ENCODE results near the gene MYH13.
"Not testable (repeated sequence)": the region's sequence is repeated elsewhere in the genome, so short reads cannot be mapped to it uniquely, and the experiment has no call there.

The MYH13 gene

DNA sequence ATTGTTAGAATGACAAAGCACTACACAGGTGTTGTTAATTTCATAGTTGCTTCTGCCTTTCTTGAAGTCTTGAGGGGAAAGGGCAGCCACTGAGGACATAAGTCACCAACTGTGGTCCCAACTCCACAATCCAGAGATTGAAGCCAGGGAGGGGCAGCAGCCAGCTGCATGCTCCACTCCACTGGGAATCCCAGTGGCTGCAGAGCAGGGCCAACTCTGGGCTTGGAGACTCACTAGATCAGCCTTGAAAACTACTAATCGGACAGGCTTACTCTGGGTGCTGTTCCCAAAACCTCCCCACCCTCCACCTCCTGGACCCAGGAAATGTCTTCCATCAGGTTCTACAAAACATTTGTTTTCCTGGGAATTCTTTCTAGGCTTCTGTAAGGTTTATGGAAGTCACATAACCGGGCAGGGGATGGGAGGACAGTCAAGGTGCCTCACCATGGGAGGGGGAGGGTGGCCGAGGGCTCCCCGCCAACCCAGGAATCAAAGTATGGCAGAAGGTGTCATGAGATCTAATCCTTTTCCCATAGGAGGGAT lies 68.0 kb downstream of the MYH13 start:
- no peak for DNase-seq (ENCODE audit: low spot score)

DNA sequence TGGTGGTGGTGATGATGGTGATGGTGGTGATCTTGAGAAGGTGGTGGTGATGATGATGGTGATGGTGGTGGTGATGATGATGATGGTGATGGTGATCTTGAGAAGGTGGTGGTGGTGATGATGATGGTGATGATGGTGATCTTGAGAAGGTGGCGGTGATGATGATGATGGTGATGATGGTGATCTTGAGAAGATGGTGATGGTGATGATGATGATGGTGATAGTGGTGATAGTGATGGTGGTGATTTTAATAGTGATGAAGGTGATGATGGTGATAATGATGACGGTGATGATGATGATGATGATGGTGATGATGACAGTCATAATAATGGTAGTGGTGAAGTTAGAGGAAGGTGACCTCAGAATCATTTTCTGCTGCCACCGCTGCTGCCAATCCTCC lies 75.1 kb downstream of the MYH13 start:
- DNase-seq (ENCODE audit: low spot score) = no peak

DNA sequence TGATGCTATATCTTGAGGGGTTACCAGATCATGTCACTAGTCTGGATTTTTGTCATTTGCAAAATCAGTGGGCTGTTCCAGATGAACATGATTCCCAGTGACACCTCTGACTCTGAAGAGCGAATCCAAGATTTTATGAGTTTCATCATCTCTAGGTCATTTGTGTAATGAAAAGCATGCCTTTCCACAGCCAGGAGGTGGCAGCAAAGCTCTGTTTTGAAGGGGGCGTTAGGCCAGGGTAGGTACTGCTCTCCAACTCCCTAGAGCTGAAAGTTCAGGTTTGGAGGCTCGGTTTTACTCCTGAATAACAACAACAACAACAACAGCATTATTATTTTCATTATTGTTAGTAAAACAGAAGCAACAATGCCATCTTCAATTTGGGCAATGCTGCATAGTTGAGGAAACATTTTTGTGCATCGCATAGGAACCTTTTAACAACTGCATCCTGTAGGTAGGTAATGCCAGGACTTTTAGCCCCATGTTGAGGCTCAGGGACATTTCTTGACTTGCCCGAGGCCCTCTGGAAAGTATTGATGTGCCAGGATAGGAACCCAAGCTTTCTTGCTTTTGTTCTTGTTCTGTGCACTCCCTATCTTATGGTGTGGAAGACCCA lies 77.0 kb downstream of the MYH13 start:
- DNase-seq (ENCODE audit: low spot score) = peak; percentile 61

DNA sequence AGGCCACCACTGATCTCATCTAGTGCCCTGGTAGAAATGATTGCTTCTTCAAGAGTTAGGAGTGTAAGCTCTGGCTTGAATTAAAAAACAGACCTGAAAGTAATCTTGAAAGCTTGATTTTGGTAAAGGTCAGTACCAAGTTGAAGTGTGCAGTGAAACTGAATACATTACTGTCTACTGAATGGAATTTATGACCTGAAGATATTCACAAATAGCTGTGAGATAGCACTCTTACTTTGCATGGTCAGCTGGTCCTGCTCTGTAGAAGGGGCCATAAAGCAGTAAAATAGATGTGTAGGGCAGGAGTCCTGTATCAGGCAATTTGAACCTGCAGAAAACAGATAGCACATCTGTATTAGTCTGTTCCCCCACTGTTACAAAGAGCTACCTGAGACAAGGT lies 78.6 kb downstream of the MYH13 start:
- DNase-seq (ENCODE audit: low spot score) = no peak

DNA sequence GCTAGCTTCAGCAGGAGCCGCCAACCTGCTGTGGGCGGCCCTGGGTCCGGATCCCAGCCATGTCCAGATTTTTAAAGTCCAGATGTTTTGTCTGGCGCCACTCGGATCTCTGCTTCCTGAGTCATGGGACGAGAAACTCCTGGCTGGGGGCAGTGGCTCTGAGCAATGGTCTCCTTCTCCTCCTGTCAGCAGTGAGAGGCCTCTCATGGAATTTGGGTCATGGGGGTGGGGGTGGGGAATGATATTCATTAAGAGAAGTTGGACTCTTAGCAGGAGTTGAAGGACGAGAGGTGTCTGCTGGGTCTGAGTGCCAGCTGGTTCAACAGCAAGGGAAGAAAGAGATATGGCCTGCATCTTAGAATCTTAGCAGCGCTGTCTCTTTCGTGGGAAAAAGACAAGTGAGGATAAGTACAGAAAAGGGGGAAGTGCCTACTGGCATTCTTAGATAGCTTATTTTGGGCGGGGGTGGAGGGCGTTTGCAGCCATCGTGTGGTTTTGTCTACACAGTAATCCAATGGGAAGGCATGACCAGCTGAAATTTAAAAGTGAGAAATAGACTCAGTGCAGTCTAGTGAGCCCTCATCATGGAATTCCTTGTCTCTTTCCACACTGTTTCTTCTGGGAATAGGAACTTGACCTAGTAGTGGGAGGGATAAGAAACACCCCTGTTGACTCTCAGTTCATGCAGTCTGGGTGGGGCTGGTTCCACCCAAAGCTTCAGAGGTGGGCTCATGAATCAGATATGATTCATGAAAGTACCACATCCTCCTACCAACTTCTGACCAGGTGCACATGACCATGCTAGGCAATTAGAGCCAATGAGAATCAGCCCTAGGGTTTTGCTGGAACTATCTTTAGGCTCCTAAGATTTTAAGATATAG lies 80.5 kb downstream of the MYH13 start:
- DNase-seq (ENCODE audit: low spot score) = no peak

DNA sequence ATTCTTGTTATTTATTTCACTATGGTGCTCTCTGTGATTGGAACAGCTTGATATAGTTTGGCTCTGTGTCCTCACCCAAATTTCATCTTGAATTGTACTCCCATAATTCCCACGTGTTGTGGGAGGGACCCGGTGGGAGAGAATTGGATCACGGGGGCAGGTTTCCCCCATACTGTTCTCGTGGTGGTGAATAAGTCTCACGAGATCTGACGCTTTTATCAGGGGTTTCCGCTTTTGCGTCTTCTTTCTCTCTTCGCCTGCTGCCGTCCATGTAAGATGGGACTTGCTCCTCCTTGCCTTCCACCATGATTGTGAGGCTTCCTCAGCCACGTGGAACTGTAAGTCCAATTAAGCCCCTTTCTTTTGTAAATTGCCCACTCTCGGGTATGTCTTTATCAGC lies 81.2 kb downstream of the MYH13 start:
- DNase-seq (ENCODE audit: low spot score) = not testable (repeated sequence)

DNA sequence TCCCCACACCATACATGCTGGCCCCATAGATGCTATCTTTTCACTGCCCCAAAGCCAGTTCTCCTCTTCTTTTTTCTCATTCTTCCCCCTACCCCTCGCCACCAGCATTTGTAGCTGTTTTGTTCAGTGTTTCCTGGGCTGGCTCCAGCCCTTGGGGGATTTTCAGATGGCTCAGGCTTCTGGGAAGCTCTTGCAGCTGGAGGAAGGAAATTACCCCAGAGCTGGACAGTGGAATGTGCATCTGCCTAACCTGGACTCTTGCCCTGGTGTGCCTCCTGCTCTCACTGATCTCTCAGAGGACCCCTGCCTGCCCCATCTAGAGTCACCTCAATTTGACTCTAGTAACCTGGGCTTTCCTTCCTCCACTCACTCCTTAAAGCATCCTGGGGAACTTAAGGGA lies 82.8 kb downstream of the MYH13 start:
- DNase-seq (ENCODE audit: low spot score) = no peak

DNA sequence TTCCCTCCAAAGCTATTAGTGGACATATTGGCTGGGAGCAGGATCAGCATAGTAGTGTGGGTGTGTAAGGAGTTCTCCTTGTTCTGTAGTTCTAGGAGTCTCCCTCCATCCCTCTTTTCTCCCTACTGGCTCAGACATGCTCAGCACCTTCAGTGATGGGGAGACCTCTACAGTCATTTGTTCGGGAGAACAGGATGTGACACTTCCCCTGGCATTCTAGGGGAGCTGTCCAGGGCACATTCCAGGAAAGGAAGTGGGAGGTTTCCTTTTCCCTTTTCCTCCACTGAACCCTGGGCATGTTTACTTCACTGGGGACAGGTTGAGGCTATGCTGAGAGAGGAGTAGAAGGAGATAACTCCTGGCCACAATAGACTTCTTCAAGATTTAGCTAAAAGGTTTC lies 86.5 kb downstream of the MYH13 start:
- DNase-seq (ENCODE audit: low spot score) = no peak

DNA sequence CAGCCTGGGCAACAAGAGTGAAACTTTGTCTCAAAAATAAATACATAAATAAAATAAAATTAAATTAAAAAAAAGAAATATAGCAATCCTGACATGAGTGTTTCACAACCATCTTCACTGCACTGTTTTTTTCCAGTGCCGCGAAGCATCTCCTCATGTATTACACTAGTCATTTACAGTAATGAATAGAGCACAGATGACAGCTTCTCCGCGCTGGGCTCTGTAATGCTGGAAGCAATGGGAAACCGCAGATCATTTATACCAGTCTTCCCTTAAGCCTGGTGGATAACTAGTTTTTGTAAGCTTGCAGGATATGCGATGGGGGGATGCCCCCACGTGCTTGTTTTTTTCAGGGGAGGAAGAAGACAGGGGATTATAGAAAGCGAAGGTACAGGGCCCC lies 86.9 kb downstream of the MYH13 start:
- no peak for DNase-seq (ENCODE audit: low spot score)

DNA sequence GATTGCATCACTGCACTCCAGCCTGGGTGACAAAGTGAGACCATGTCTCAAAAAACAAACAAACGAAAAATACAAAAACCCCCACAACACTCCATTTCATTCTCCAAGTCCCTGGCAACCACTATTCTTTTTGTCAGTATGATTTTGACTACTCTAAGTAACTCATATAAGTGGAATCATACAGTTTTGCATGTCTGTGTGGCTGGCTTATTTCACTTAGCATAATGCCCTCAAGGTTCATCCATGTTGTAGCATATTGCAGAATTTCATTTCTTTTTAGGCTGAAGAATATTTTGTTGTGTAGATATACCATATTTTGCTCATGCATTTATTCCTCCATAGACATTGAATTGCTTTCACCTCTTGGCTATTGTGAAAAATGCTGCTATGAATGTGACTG lies 92.7 kb downstream of the MYH13 start:
- DNase-seq (ENCODE audit: low spot score) = no peak

DNA sequence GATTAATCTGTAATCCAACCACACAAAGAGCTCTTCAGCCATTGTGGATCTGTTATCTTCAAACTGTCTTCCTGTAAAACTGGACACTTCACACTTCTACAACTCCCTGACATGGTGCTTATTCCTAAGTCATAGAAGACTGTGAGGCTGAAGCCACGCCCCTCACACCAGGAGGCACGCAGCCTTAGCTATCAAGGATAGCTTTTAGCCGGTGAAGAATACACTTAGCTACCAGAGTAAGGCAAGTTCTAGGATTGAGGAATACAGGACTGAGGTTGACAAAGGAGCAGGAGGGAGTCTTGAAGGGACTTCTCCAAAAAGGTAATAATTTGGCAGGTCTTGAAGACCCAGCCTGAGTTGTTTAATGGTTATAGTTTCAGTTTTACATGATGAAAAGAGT lies 94.6 kb downstream of the MYH13 start:
- DNase-seq (ENCODE audit: low spot score) = no peak

DNA sequence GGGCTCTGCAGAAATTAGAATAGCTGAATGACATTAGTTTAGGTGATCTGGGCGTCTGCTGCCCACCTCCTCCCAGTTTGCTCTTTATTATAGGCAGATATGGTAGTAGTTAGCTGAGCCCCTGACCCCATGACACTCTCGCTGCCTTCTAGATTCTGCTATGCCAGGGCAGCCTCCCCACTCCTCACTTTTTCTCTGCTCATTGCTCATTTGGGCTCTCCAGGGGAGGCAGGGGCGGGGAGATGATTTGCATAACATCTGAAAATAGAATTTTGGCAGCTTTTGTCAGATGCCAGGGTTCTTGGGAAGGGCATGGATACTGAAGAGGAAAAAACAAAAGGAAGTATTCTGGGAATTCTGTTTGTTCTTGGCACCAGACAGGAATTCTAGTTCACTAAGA lies 96.4 kb downstream of the MYH13 start:
- DNase-seq (ENCODE audit: low spot score) = no peak

DNA sequence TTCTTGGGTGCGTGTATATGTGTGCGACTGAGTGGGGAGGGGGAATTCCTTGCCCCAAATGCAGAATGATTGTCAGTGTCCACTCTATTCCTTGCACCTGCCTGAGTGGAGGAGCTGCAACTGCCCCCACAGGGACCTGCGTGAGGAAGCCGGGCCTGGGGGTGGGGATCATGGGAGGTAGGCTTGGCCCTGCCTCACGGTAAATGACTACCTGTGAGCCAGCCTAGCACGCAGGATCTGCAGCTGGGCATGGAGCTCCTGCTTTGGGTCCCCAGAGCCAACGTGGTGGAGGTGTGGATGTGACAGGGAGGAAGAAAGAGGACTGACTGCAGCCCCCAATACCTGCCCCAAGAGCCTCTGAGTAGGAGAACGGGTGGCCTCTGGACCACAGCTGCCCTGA lies 97.4 kb downstream of the MYH13 start:
- no peak for DNase-seq (ENCODE audit: low spot score)

DNA sequence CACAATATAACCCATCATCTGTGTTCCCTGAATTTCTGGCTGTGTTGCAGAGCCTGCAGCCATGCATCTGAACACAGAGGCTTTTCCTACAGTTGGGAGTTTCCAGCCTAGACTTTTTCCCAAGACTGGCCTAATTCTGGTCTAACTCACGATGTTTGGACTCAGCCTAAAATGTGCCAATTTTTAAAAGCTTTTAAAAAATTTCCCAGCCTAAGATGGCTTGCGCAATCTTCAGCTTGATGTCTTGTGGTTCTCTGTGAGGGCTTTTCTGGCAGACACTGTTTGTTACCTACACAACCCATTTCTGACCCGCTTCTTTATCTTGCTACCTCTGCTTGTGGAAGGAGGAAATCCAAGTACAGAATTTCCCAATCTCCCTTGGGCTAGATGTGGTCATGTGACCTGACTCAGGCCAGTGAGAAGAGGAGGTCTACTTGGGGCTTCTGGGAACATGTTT lies 101.7 kb downstream of the MYH13 start:
- no peak for DNase-seq (ENCODE audit: low spot score)

DNA sequence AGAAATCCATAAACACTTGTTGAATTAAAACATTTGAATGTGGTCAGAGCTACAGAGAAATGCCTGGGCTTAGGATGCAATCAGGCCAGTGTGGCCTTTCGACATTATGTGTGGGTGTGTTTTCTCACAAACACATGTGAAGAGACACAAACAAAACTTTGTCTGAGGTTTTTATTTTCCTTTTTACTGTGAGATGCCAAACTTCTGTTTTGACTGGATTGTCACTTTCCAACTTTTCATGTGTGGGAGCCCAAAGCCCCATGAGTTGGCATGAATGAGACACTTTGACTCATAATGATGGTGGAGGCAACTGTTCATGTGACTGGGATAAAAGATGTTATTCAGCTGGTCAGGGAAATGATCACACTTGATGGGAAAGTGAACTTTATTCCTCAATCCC lies 102.5 kb downstream of the MYH13 start:
- DNase-seq (ENCODE audit: low spot score) = no peak

DNA sequence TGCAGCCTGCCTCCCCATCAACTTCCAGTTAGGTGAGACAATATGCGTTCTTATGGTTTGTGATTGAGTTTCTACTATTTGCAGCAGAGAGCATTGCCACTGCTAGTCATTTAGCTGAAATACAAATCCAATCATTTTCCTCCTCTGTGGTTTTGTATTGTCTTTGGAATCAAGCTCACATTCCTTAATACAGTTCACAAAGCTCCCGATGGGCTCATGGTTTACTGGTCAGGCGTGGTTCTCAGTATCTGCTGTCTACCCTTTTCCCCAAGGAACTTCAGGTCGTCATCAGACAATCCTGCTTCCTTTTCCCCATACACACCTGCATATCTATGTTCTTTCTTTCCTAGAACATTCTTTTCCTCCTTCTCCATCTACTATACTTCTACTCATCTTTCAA lies 104.8 kb downstream of the MYH13 start:
- no peak for DNase-seq (ENCODE audit: low spot score)

DNA sequence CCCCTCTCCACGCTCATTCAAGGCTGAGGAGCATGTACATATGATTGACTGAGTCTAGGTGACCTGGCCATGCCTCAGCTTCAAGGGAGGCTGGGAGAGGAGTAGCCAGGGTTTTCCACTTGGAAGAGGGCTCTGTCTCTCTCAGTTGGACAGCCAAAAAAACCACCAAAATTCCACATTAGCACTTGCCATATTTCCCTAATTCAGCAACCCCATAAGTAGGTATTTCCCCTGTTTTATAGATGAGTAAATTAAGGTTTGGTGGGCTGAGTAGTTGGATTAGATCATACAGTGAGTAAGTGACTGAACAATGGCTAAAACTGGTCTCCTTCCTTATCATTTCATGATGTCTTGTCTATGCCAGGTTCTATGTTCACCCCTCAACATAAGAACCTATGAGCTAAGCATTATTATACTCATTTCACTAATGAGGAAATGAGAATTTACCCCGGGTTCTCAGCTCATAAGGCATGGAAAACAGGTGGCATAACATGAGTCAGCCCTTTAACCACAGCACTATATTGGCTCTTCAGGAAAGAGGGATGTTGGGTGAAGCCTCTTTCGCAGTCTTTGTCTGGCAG lies 106.4 kb downstream of the MYH13 start:
- no peak for DNase-seq (ENCODE audit: low spot score)

DNA sequence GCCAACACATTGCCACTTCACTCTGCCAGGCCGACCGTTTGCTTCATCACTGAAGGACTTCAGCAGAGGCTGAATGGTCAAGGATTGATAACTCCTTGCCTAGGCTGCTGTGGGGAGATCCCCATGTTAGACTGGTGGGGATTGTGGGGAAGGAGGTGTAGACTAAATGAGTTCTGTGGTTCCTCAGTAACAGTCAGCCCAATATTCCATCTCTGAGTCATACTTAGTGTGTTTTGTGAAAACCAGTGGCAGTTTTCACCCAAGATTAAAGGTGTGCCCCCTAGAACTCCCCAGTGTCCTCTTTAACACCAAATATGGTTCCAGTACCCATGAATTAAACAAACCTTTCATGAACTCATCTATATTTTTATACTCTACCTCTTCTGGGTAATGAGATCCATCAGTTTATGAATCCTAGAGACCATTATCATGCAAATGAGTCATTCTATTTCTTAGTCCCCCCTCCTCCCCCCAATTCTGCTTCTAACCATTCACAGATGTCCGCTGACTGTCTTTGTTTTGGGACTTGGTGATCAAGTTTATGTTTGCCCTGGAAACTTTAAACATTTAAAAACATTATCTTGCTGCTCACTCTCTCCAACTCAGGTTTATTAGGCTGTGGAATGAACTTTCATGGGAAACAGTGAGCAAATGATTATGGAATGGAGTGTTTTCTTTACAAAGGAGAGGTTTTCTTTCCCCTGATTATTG lies 107.6 kb downstream of the MYH13 start:
- DNase-seq (ENCODE audit: low spot score) = no peak

DNA sequence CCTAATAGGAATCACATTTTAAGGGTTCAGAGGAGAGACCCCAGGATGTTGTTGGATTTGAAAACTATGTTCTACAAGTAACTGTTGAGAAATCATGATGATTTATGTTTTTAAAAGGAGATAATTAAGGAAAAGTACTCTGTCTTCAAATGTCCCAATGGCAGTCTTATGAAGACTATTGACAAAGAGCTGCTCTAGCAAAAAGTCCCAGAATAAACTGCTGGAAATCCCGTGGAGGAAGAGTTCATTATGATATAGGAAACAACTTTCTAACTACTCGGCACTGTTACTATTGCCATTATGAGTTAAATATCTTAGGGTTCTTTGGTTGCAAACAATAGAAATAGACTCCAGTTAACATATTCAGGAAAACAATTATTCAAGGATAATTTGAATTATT lies 108.8 kb downstream of the MYH13 start:
- no peak for DNase-seq (ENCODE audit: low spot score)

DNA sequence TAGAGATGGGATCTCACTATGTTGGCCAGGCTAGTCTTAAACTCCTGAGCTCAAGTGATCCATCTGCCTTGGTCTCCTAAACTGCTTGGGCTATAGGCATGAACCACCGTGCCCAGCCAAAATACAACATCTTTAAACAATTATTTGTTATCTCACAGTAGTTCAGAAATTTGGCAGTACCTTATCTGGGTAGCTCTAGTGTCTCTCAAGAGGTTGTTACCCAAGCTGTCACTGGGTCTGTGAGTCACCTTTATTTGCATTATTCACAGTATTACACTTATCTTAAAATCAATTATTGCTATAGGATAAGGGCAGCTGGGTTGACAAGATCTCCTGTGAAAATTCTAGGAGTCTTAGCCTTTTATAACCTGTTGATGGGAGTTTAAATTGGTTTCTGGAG lies 110.4 kb downstream of the MYH13 start:
- DNase-seq (ENCODE audit: low spot score) = no peak

DNA sequence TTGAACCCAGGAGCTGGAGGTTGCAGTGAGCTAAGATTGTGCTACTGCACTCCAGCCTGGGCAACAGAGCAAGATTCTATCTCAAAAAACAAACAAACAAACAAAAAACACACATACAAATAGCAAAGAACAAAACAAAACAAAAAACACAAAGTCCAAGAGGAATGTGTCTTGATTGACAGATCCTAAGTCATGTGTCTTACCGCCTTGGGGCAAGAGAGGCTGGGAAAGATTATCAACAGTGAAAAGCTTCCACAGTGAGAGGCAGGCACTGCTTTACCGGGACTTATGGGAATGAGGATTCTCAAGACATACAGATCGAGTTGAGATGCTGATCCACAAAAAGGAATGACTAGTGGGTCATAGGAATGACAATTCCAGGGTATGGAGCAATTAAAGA lies 111.7 kb downstream of the MYH13 start:
- no peak for DNase-seq (ENCODE audit: low spot score)

DNA sequence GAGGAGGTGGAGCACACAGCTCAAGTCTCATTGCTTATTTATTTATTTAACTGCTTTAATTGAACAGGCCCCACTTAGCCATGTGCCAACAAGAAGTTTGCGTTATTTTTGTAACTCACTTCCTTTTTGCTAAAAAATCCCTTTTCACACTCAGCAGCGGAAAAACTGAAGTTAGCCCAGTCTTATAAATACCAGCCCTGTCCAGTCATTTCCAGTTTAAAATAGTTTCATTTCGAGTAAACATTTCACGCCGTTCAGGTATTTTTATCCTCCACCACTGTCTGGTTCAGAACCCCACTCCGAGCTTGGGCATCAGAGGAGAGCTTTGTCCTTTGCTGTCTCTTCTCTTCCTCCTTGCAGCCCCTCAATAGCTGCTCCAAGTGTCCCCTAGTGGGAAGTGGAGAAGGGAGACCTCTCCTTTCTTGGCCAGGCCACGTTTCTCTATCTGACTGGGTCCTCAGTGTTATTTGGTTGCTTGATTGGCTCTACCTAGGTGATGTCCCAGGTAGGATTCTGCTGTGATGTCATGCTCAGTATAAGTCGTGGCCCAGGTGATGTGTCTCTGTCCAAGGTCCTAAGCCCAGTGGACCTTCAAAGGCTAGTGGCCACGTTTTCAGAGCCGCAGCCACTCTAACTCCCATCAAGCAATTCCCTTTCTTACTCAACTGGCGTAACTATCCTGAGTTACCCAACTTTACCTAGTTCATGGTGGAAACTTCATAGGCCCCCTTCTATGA lies 121.4 kb downstream of the MYH13 start:
- DNase-seq (ENCODE audit: low spot score) = no peak
